ENCODE results near the gene MLLT6.

- TF ChIP-seq POLR2A (IDR thresholded peaks at IDR 0.05) (no peak), CTCF (IDR thresholded peaks at IDR 0.05) (peak in 1 of 3 donors; percentile 66)
Measured at GRCh38 chr17:38730526-38731379, 25.7 kb downstream of the MLLT6 start.

Data from lower leg skin (tissue), 3 donors.